ENCODE data around the gene KIF5C.

DNA sequence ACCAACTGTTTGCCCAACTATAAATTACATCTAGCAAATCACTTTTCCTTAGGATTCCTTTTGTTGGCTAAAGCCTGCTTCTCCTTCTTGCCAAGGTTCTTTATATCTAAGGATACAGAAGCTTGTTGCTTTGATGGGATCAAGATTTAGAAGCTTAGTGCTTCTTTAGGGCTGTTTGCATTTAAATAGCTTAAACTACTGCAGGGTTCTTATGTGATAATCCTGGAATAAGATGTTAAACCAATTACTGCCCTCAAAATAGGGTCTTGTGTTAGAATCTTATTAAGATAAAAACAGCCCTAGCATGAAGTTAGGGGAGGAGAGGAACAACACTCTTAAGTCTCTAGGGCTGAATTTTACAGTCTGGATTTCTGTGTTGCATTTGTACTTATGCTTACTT is 64.2 kb downstream of the KIF5C start:
- TF ChIP-seq, protein P1, sequence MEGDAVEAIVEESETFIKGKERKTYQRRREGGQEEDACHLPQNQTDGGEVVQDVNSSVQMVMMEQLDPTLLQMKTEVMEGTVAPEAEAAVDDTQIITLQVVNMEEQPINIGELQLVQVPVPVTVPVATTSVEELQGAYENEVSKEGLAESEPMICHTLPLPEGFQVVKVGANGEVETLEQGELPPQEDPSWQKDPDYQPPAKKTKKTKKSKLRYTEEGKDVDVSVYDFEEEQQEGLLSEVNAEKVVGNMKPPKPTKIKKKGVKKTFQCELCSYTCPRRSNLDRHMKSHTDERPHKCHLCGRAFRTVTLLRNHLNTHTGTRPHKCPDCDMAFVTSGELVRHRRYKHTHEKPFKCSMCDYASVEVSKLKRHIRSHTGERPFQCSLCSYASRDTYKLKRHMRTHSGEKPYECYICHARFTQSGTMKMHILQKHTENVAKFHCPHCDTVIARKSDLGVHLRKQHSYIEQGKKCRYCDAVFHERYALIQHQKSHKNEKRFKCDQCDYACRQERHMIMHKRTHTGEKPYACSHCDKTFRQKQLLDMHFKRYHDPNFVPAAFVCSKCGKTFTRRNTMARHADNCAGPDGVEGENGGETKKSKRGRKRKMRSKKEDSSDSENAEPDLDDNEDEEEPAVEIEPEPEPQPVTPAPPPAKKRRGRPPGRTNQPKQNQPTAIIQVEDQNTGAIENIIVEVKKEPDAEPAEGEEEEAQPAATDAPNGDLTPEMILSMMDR (conservative IDR thresholded peaks at IDR 0.05; ENCODE audit: low read length): no peak
- no peak for TF ChIP-seq EZH2phosphoT487 (IDR thresholded peaks at IDR 0.05; ENCODE audit: borderline replicate concordance)
